Sigmoid colon (tissue), 7 donors: ENCODE results near the gene OR52B4. TPM values are rescaled to one million over a fixed set of nuclear protein-coding genes. Genes with fewer than 3 reads are reported as not detected.

ENCODE experiments used
- DNase-seq: peaks from one replicate; pipeline ENCODE4 v3.0.0-alpha.2; 2019
- H3K27ac ChIP-seq, 4 donors: fragments of 200-600 bp; sonication (generic); one replicate each; pipeline ENCODE4 v1.5.1; 2016 to 2019; ENCODE audit warnings: mild to moderate bottlenecking in 1 of 4
- H3K27me3 ChIP-seq, 3 donors: fragments of 200-600 bp; sonication (generic); one replicate each; pipeline ENCODE4 v1.5.1; 2019; ENCODE audit warnings: mild to moderate bottlenecking in 1 of 3
- H3K36me3 ChIP-seq, 4 donors: fragments of 200-600 bp; sonication (generic); one replicate each; pipeline ENCODE4 v1.5.1; 2016 to 2019
- H3K4me1 ChIP-seq, 4 donors: fragments of 200-600 bp; sonication (generic); one replicate each; pipeline ENCODE4 v1.5.1; 2017 to 2019
- H3K4me3 ChIP-seq, 4 donors: fragments of 200-600 bp; sonication (generic); one replicate each; pipeline ENCODE4 v1.5.1; 2017 to 2019; ENCODE audit warnings: mild to moderate bottlenecking in 2 of 4, moderate library complexity in 1 of 4
- H3K9me3 ChIP-seq, 4 donors: fragments of 200-600 bp in 3 of 4; sonication (generic) in 3 of 4; one replicate each; pipeline versions ENCODE4 v1.5.1 to v1.6.1; 2013 to 2019
- CTCF ChIP-seq, 4 experiments: fragments of 450-650 bp in 3 of 4; fragments of 200-600 bp in 1 of 4; IDR thresholded peaks; one replicate each; pipeline ENCODE4 v1.5.1; 2016 to 2019; ENCODE audit warnings: antibody characterized with exemption in 4 of 4, mild to moderate bottlenecking in 3 of 4, moderate library complexity in 2 of 4
- EP300 ChIP-seq, 4 donors: sonication (generic); formaldehyde crosslinking; IDR thresholded peaks; one replicate each; pipeline ENCODE4 v1.6.1; 2017; ENCODE audit warnings: antibody characterized with exemption in 4 of 4
- POLR2A ChIP-seq, 2 donors: fragments of 450-650 bp; IDR thresholded peaks; one replicate each; pipeline ENCODE4 v1.6.1; 2016; ENCODE audit warnings: antibody characterized with exemption in 2 of 2, mild to moderate bottlenecking in 2 of 2, moderate library complexity in 2 of 2
- POLR2AphosphoS5 ChIP-seq, 4 donors: sonication (generic); formaldehyde crosslinking; IDR thresholded peaks; one replicate each; pipeline ENCODE4 v1.6.1; 2017; ENCODE audit warnings: antibody characterized with exemption in 4 of 4
- WGBS, 2 donors: extraction: QIAGEN DNeasy Blood & Tissue Kit; methylation state at CpG; one replicate each; pipeline ENCODE4 v1.1.7; 2013; 5-methylcytosine and 5-hydroxymethylcytosine counted together
- intact Hi-C: fragments of 100-400 bp; cut with DNase I; formaldehyde crosslinking; loops from one replicate; pipeline ENCODE4 v1.15.1; 2023
- polyA plus RNA-seq, 3 donors: library from polyadenylated mRNA; stranded (reverse); fragments of 200-250 nt; gene quantifications; one replicate each; pipeline ENCODE4 v1.2.3, GENCODE V29; 2013
- total RNA-seq, 4 donors: library from RNA; depleted of rRNA; stranded (reverse); fragments of >200 nt; gene quantifications; one replicate each; pipeline ENCODE4 v1.1.0, GENCODE V29; 2016
- donor health status: healthy with polysubstance abuse.
- donor health status: Bipolar disorder and iron deficiency.
- donor health status: healthy.

Gene OR52B4
- total and polyA plus RNA-seq, 7 donors: not detected

- TF ChIP-seq EP300 (IDR thresholded peaks at IDR 0.05): no peak
- TF ChIP-seq POLR2AphosphoS5 (IDR thresholded peaks at IDR 0.05): peak; percentile 10 to 75 (median 48)
- TF ChIP-seq POLR2A (IDR thresholded peaks at IDR 0.05): peak in 1 of 2 donors; percentile 33
- peak; percentile 90 for DNase-seq
- Histone ChIP-seq H3K9me3 (no peaks in the 10 kb centered on the region), H3K27ac (peak within 1 kb of the TSS; percentile 78 to 82 (median 80)), H3K36me3 (peaks cover 7 to 19% (median 17%) of the 10 kb centered on the region in 4 donors), H3K4me3 (peak within 1 kb of the TSS; percentile 69 to 81 (median 75)), H3K27me3 (no peaks in the 10 kb centered on the region), H3K4me1 (peaks cover 0 to 10% (median 9%) of the 10 kb centered on the region in 4 donors)
- intact Hi-C loops: no loop called here
- 0% methylated on average over 13 of the region's 13 CpGs for WGBS, 2 donors
Observed at GRCh38 chr11:4393209-4393857, 25.1 kb upstream of the OR52B4 start, which contains the start of gene TRIM21. Gene TRIM21, minus strand, starts transcription at chr11:4393702. Its CDS starts 3,293 bp downstream, at chr11:4390409.

- no peak overlapping the region for H3K27ac ChIP-seq
- no peaks in the 10 kb centered on the region for H3K9me3 ChIP-seq
- H3K4me3 ChIP-seq: no peak overlapping the region
- peaks cover 19 to 70% (median 47%) of the 10 kb centered on the region in 4 donors for H3K36me3 ChIP-seq
- H3K27me3 ChIP-seq: no peaks in the 10 kb centered on the region
- intact Hi-C loops: no loop called here
- 96 to 97% methylated on average over 2 of the region's 2 CpGs for WGBS, 2 donors
- H3K4me1 ChIP-seq: peaks cover 0 to 9% (median 7%) of the 10 kb centered on the region in 4 donors
- DNase-seq: no peak
- TF ChIP-seq CTCF (IDR thresholded peaks at IDR 0.05) (no peak), EP300 (IDR thresholded peaks at IDR 0.05) (no peak), POLR2A (IDR thresholded peaks at IDR 0.05) (no peak), POLR2AphosphoS5 (IDR thresholded peaks at IDR 0.05) (no peak)
Observed at GRCh38 chr11:4388221-4388620, 20.0 kb upstream of the OR52B4 start.

GRCh38 chr11:4385978-4386740 is 18.0 kb upstream of the OR52B4 start:
- Histone ChIP-seq H3K9me3 (no peaks in the 10 kb centered on the region), H3K4me3 (no peak overlapping the region), H3K4me1 (no peaks in the 10 kb centered on the region), H3K27ac (no peak overlapping the region), H3K36me3 (peaks cover 19 to 70% (median 47%) of the 10 kb centered on the region in 4 donors), H3K27me3 (no peaks in the 10 kb centered on the region)
- no peak for DNase-seq
- no peak for TF ChIP-seq EP300 (IDR thresholded peaks at IDR 0.05)
- TF ChIP-seq CTCF (IDR thresholded peaks at IDR 0.05): no peak
- no peak for TF ChIP-seq POLR2A (IDR thresholded peaks at IDR 0.05)
- no peak for TF ChIP-seq POLR2AphosphoS5 (IDR thresholded peaks at IDR 0.05)
- intact Hi-C loops: no loop called here
- WGBS, 2 donors: 98 to 99% methylated on average over 3 of the region's 3 CpGs

- intact Hi-C loops: no loop called here
Observed at GRCh38 chr11:4381901-4382300, 13.7 kb upstream of the OR52B4 start.

More at GRCh38 chr11:4381901-4382300, 13.7 kb upstream of the OR52B4 start:
- DNase-seq: no peak
- TF ChIP-seq POLR2A (IDR thresholded peaks at IDR 0.05) (no peak), CTCF (IDR thresholded peaks at IDR 0.05) (no peak), EP300 (IDR thresholded peaks at IDR 0.05) (no peak), POLR2AphosphoS5 (IDR thresholded peaks at IDR 0.05) (no peak)
- Histone ChIP-seq H3K27ac (no peak overlapping the region), H3K4me1 (no peaks in the 10 kb centered on the region), H3K36me3 (peaks cover 6 to 37% (median 21%) of the 10 kb centered on the region in 4 donors), H3K9me3 (no peaks in the 10 kb centered on the region), H3K4me3 (no peak overlapping the region), H3K27me3 (no peaks in the 10 kb centered on the region)
- 45 to 60% methylated on average over 2 of the region's 2 CpGs for WGBS, 2 donors
